K562 (cell line): Measurements from ENCODE around the gene SEH1L. TPM values are rescaled to one million over a fixed set of nuclear protein-coding genes. Genes with fewer than 3 reads are reported as not detected.

Source experiments
- ATAC-seq: fragments of 200-7000 bp; cut with Tn5 transposase; 3 replicates; pipeline ENCODE4 v1.9.1; 2020; ENCODE audit warnings: moderate library complexity
- BruUV-seq: library from RNA; stranded (reverse); fragments of 400-500 nt; replicated peaks from 2 replicates; lab custom pipeline; 2021; lab: Mats Ljungman, UMichigan
- CTCF ChIA-PET: fragments of 300-600 bp; formaldehyde crosslinking; extraction: SDS; loops from one replicate; lab custom pipeline; 2021; ENCODE audit warnings: low intra/inter-chr PET ratio; lab: Yijun Ruan, JAX
- POLR2A ChIA-PET: fragments of 300-600, 350-650 bp; sonication (Branson Sonifier 250); formaldehyde crosslinking; extraction: SDS; loops from one replicate; lab custom pipeline; 2021; ENCODE audit warnings: antibody characterized with exemption, inconsistent platforms; lab: Yijun Ruan, JAX
- DNase-seq, 4 experiments: peaks; one replicate each; pipeline versions ENCODE4 v3.0.0 to v3.0.0-alpha.2; 2011 to 2018; ENCODE audit warnings: low spot score in 3 of 4, mixed read lengths in 3 of 4; ENCODE audit errors: extremely low read depth in 1 of 4
- FAIRE-seq: peaks from 2 replicates; lab custom pipeline; 2011; peaks lifted over from hg19 to GRCh38; lab: Jason Lieb, UNC
- H2AFZ ChIP-seq: 2 replicates; pipeline ENCODE4 v1.6.0; 2011; ENCODE audit warnings: low read depth, low read length, control low read depth, inconsistent platforms
- H3K27ac ChIP-seq: fragments of 200-600 bp; 3 replicates; pipeline ENCODE4 v1.8.0; 2011; ENCODE audit warnings: low read depth, mild to moderate bottlenecking, control low read depth, inconsistent platforms, low read length, moderate library complexity, mixed read lengths; ENCODE audit errors: extremely low read depth
- H3K27me3 ChIP-seq, 2 experiments: fragments of 300-600 bp in 1 of 2; 2 replicates in 1 of 2; 3 replicates in 1 of 2; pipeline versions ENCODE4 v1.6.0 to v1.8.0; 2011; ENCODE audit warnings: inconsistent platforms in 2 of 2, low read length in 2 of 2, mild to moderate bottlenecking in 1 of 2, mixed read lengths in 1 of 2, moderate library complexity in 1 of 2; ENCODE audit not compliant: control insufficient read depth in 2 of 2, insufficient read depth in 2 of 2
- H3K36me3 ChIP-seq: fragments of 300-600 bp; 3 replicates; pipeline ENCODE4 v1.8.0; 2011; ENCODE audit warnings: mild to moderate bottlenecking, low read length, inconsistent platforms; ENCODE audit not compliant: control insufficient read depth, insufficient read depth
- H3K4me1 ChIP-seq, 2 experiments: fragments of 200-600 bp in 1 of 2; replicated peaks in 1 of 2; 2 replicates in 1 of 2; 3 replicates in 1 of 2; pipeline versions ENCODE4 v1.5.1 to v1.8.0; 2011; ENCODE audit warnings: inconsistent platforms in 2 of 2, low read length in 2 of 2, mild to moderate bottlenecking in 1 of 2, mixed read lengths in 1 of 2, moderate library complexity in 1 of 2; ENCODE audit not compliant: control insufficient read depth in 2 of 2, insufficient read depth in 2 of 2
- H3K4me2 ChIP-seq: 2 replicates; pipeline ENCODE4 v1.6.1; 2011; ENCODE audit warnings: low read length, control low read depth, inconsistent platforms, mixed read lengths; ENCODE audit not compliant: insufficient read depth
- H3K4me3 ChIP-seq: fragments of 200-600 bp; sonication (generic), shearing (Covaris generic); 2 replicates; pipeline ENCODE4 v1.5.1; 2016; ENCODE audit warnings: control low read depth, inconsistent platforms
- H3K79me2 ChIP-seq: fragments of 200-600 bp; 3 replicates; pipeline ENCODE4 v1.8.0; 2011; ENCODE audit warnings: low read length, inconsistent platforms; ENCODE audit not compliant: control insufficient read depth, insufficient read depth
- H3K9ac ChIP-seq, 2 experiments: 2 replicates each; pipeline versions ENCODE4 v1.6.0 to v1.6.1; 2011; ENCODE audit warnings: low read depth in 2 of 2, low read length in 2 of 2, control low read depth in 1 of 2, inconsistent platforms in 1 of 2, mild to moderate bottlenecking in 1 of 2, mixed read lengths in 1 of 2; ENCODE audit not compliant: insufficient read depth in 1 of 2
- H3K9me1 ChIP-seq: one replicate; pipeline ENCODE4 v1.6.0; 2011; ENCODE audit warnings: inconsistent platforms, mild to moderate bottlenecking, low read length, moderate library complexity; ENCODE audit not compliant: control insufficient read depth, insufficient read depth
- H3K9me3 ChIP-seq: replicated peaks from 2 replicates; pipeline ENCODE4 v1.5.1; 2011; ENCODE audit warnings: low read depth, low read length, inconsistent platforms; ENCODE audit not compliant: control insufficient read depth, insufficient read depth
- H4K20me1 ChIP-seq: replicated peaks from 2 replicates; pipeline ENCODE4 v1.6.1; 2011; ENCODE audit warnings: low read length, inconsistent platforms, mixed read lengths; ENCODE audit not compliant: control insufficient read depth, insufficient read depth
- CREBBP ChIP-seq: IDR thresholded peaks from one replicate; pipeline ENCODE4 v1.6.1; 2012; ENCODE audit warnings: low read depth, mild to moderate bottlenecking, control low read depth, inconsistent platforms, low read length
- MTA1 ChIP-seq: fragments of 450-650 bp; IDR thresholded peaks from 2 replicates; pipeline ENCODE4 v1.6.1; 2017; ENCODE audit warnings: borderline replicate concordance
- ZNF347 ChIP-seq: fragments of 450-650 bp; formaldehyde crosslinking; IDR thresholded peaks from 2 replicates; pipeline ENCODE4 v1.4.0; 2020; ENCODE audit warnings: low read depth, mild to moderate bottlenecking, moderate library complexity
- WGBS: fragments of 100-300 bp; shearing (Covaris generic); methylation state at CpG from one replicate; pipeline ENCODE4 v1.1.6; 2016; ENCODE audit warnings: low coverage, mixed read lengths; ENCODE audit not compliant: insufficient coverage; ENCODE audit errors: missing lambda C conversion rate; 5-methylcytosine and 5-hydroxymethylcytosine counted together
- in situ Hi-C: fragments of 300-500 bp; cut with MboI; formaldehyde crosslinking; loops from 4 replicates; pipeline ENCODE4 v1.15.0; 2018; ENCODE audit warnings: inconsistent platforms, mixed read lengths
- intact Hi-C: fragments of 100-400 bp; cut with micrococcal nuclease; formaldehyde crosslinking; loops from 2 replicates; pipeline ENCODE4 v1.14.2; 2022
- polyA plus RNA-seq, 8 experiments: library from polyadenylated mRNA; depleted of rRNA in 4 of 8; stranded (reverse) in 5 of 8; unstranded in 3 of 8; fragments of >200 nt; fragmentation: Nextera tagmentation in 2 of 8; fragmentation: Illumina TruSeq in 1 of 8; extraction: Ambion mirVana in 2 of 8; extraction: Trizol in 1 of 8; gene quantifications; 2 replicates each; pipeline versions ENCODE4 v1.2.1 to v1.2.3, GENCODE V29; 2011 to 2014; ENCODE audit warnings: inconsistent platforms in 1 of 8, missing spikeins in 1 of 8
- total RNA-seq, 7 experiments: library from RNA; depleted of rRNA in 6 of 7; stranded (reverse); fragments of >200 nt in 6 of 7; fragmentation: Illumina TruSeq in 2 of 7; extraction: Trizol in 2 of 7; gene quantifications; 2 replicates each; pipeline versions ENCODE4 v1.2.1 to v1.2.3, GENCODE V29; 2011 to 2021; ENCODE audit warnings: low replicate concordance in 1 of 7
- TF ChIP-seq, protein P1 (sequence below): fragments of 450-650 bp; IDR thresholded peaks from 2 replicates; pipeline ENCODE4 v1.6.1; 2016
- TF ChIP-seq, protein P2 (sequence below): IDR thresholded peaks from 3 replicates; pipeline ENCODE4 v1.6.1; 2011; ENCODE audit warnings: borderline replicate concordance, mild to moderate bottlenecking, moderate library complexity; ENCODE audit not compliant: insufficient read length; ENCODE audit errors: extremely low read depth

Gene SEH1L
- total and polyA plus RNA-seq, 9 of the 15 experiments (the other 6 are each of a cell fraction or from before 2014, with no cell fraction given): 62.2 to 180 (median 108) TPM

DNA sequence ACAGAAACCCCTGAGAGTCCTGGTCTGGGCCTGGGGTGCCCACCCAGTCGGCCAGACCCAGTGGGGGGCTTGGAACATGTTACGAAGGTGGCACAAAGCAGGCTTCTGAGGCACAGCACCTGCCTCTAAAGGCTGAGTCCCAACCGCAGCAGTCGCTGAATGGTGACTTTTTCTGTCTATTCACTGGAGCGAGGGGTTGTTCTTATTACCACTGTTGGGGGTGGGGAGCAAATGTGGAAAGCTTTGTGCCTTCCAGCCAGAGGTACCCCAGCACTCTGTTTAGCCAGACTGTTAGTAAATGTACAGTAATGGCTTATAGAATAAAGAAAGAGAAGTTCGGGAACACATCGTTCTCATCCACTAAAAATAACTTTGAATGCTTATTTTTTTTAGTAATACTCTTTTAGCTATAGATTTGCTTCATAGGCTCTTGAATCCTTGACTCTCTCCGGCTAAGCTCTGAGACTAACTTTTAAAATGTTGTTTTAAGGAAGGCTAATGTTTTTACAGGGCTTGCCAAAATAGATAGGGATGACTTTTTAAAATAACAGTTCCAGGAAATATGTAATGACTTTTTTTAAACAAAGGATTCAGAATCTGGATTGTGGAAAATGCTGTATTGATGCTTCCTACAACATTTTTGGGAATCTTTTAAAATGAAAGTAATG lies 40.4 kb upstream of the SEH1L start:
- H3K9me3 ChIP-seq: no peaks in the 10 kb centered on the region
- no peaks in the 10 kb centered on the region for H4K20me1 ChIP-seq
- CTCF ChIA-PET: no interaction called here
- POLR2A ChIA-PET: interaction anchor here (0.5 to 1.2 kb wide), 4 partner anchors 9 to 581 kb away, joined by 3 to 7 read pairs (median 4); partner anchors contain the start of genes CEP76 and PSMG2
- H3K9ac ChIP-seq: peak overlapping the region; percentile 11 to 87
- peak overlapping the region; percentile 22 for H3K4me2 ChIP-seq
- no peaks in the 10 kb centered on the region for H3K27me3 ChIP-seq
- DNase-seq: peak in 2 of 4 experiments; percentile 26 to 29
- H3K79me2 ChIP-seq: no peaks in the 10 kb centered on the region
- in situ Hi-C loops: no loop called here
- no peak for TF ChIP-seq MTA1
- TF ChIP-seq, protein P1, sequence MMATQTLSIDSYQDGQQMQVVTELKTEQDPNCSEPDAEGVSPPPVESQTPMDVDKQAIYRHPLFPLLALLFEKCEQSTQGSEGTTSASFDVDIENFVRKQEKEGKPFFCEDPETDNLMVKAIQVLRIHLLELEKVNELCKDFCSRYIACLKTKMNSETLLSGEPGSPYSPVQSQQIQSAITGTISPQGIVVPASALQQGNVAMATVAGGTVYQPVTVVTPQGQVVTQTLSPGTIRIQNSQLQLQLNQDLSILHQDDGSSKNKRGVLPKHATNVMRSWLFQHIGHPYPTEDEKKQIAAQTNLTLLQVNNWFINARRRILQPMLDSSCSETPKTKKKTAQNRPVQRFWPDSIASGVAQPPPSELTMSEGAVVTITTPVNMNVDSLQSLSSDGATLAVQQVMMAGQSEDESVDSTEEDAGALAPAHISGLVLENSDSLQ: peak; percentile 17; the same call in 1 of the 2 replicates
- H3K9me1 ChIP-seq: no peaks in the 10 kb centered on the region
- no TSS peak for BruUV-seq
- WGBS: 15% methylated on average over 8 of the region's 8 CpGs
- intact Hi-C loops: no loop called here
- peak; percentile 57 for ATAC-seq
- peak; percentile 67 for FAIRE-seq
- H2AFZ ChIP-seq: peak overlapping the region; percentile 79
- no peaks in the 10 kb centered on the region for H3K36me3 ChIP-seq
- H3K27ac ChIP-seq: no peak overlapping the region; the same call in 2 of the 3 replicates
- H3K4me3 ChIP-seq: no peak overlapping the region
- H3K4me1 ChIP-seq: peaks cover 11 to 24% of the 10 kb centered on the region in 2 experiments

GRCh38 chr18:12908706-12909105 lies 39.1 kb upstream of the SEH1L start:
- no peak for DNase-seq
- Histone ChIP-seq H3K4me2 (no peak overlapping the region), H2AFZ (peak overlapping the region; percentile 54), H3K9me3 (peaks cover 3% of the 10 kb centered on the region; the same call in 1 of the 2 replicates), H3K9ac (peak overlapping the region in 1 of 2 experiments; percentile 27; a peak in 1 of 4 replicates), H3K79me2 (no peaks in the 10 kb centered on the region), H3K27ac (no peak overlapping the region), H3K4me1 (peaks cover 5 to 22% of the 10 kb centered on the region in 2 experiments), H3K4me3 (no peak overlapping the region), H4K20me1 (no peaks in the 10 kb centered on the region), H3K36me3 (no peaks in the 10 kb centered on the region), H3K9me1 (no peaks in the 10 kb centered on the region), H3K27me3 (no peaks in the 10 kb centered on the region)
- no TSS peak for BruUV-seq
- WGBS: 73% methylated on average over 4 of the region's 4 CpGs
- intact Hi-C loops: no loop called here
- TF ChIP-seq ZNF347 (CRISPR knock-in tag) (no peak), CREBBP (no peak)
- TF ChIP-seq, protein P2, sequence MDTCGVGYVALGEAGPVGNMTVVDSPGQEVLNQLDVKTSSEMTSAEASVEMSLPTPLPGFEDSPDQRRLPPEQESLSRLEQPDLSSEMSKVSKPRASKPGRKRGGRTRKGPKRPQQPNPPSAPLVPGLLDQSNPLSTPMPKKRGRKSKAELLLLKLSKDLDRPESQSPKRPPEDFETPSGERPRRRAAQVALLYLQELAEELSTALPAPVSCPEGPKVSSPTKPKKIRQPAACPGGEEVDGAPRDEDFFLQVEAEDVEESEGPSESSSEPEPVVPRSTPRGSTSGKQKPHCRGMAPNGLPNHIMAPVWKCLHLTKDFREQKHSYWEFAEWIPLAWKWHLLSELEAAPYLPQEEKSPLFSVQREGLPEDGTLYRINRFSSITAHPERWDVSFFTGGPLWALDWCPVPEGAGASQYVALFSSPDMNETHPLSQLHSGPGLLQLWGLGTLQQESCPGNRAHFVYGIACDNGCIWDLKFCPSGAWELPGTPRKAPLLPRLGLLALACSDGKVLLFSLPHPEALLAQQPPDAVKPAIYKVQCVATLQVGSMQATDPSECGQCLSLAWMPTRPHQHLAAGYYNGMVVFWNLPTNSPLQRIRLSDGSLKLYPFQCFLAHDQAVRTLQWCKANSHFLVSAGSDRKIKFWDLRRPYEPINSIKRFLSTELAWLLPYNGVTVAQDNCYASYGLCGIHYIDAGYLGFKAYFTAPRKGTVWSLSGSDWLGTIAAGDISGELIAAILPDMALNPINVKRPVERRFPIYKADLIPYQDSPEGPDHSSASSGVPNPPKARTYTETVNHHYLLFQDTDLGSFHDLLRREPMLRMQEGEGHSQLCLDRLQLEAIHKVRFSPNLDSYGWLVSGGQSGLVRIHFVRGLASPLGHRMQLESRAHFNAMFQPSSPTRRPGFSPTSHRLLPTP: no peak
- in situ Hi-C loops: no loop called here
- ATAC-seq: no peak
- FAIRE-seq: no peak
- CTCF ChIA-PET: no interaction called here
- POLR2A ChIA-PET: no interaction called here
